AG09319 (cell line): ENCODE results near the gene AFAP1L2.

Source experiments
- DNase-seq: peaks from one replicate; pipeline ENCODE4 v3.0.0-alpha.2; 2010; ENCODE audit warnings: low read depth; ENCODE audit errors: extremely low read depth
- CTCF ChIP-seq: IDR thresholded peaks from 2 replicates; pipeline ENCODE4 v1.5.1; 2011; ENCODE audit warnings: low read depth, mild to moderate bottlenecking, inconsistent platforms, low read length, moderate library complexity

The AFAP1L2 gene

GRCh38 chr10:114359953-114360345, 44.4 kb downstream of the AFAP1L2 start:
- no peak for TF ChIP-seq CTCF
- no peak for DNase-seq

GRCh38 chr10:114359041-114359952, 45.0 kb downstream of the AFAP1L2 start:
- no peak for TF ChIP-seq CTCF

GRCh38 chr10:114357515-114357996, 46.7 kb downstream of the AFAP1L2 start:
- no peak for TF ChIP-seq CTCF
- DNase-seq: no peak

More at GRCh38 chr10:114359041-114359952, 45.0 kb downstream of the AFAP1L2 start:
- DNase-seq: no peak

- peak; percentile 14 for DNase-seq
- no peak for TF ChIP-seq CTCF
These were observed 47.4 kb downstream of the AFAP1L2 start for GRCh38 chr10:114356751-114357514.

GRCh38 chr10:114356126-114356525, 48.2 kb downstream of the AFAP1L2 start:
- no peak for DNase-seq
- TF ChIP-seq CTCF: no peak

GRCh38 chr10:114353383-114353782, 50.9 kb downstream of the AFAP1L2 start:
- no peak for TF ChIP-seq CTCF
- no peak for DNase-seq
